H9 (cell line): Measurements from ENCODE around the gene CLDN12. TPM values are rescaled to one million over a fixed set of nuclear protein-coding genes. Genes with fewer than 3 reads are reported as not detected.
A peak's percentile ranks its signal among the peaks of the same experiment; 100 is the strongest.

Experiments used
- DNase-seq: peaks from one replicate; pipeline ENCODE4 v3.0.0-alpha.2; 2017
- H2AFZ ChIP-seq: one replicate; pipeline ENCODE4 v1.6.1; 2013; ENCODE audit warnings: mild to moderate bottlenecking, low read length, control low read depth, moderate library complexity
- H2AK5ac ChIP-seq: 2 replicates; pipeline ENCODE4 v1.6.1; 2013; ENCODE audit warnings: low read length, control low read depth, mixed read lengths; ENCODE audit not compliant: insufficient read length
- H2BK120ac ChIP-seq: one replicate; pipeline ENCODE4 v1.6.1; 2013; ENCODE audit warnings: low read depth, mild to moderate bottlenecking, low read length, control low read depth, inconsistent platforms; ENCODE audit not compliant: poor library complexity, severe bottlenecking
- H2BK12ac ChIP-seq: 2 replicates; pipeline ENCODE4 v1.6.1; 2013; ENCODE audit warnings: low read length, control low read depth, mixed read lengths, low read depth; ENCODE audit not compliant: insufficient read length
- H2BK15ac ChIP-seq: 2 replicates; pipeline ENCODE4 v1.6.1; 2013; ENCODE audit warnings: low read depth, low read length, control low read depth
- H2BK20ac ChIP-seq: one replicate; pipeline ENCODE4 v1.6.1; 2013; ENCODE audit warnings: low read depth, mild to moderate bottlenecking, low read length, control low read depth, inconsistent platforms; ENCODE audit not compliant: poor library complexity, severe bottlenecking
- H2BK5ac ChIP-seq: 2 replicates; pipeline ENCODE4 v1.6.1; 2013; ENCODE audit warnings: low read length, control low read depth, mixed read lengths; ENCODE audit not compliant: insufficient read length
- H3K14ac ChIP-seq: 2 replicates; pipeline ENCODE4 v1.6.1; 2013; ENCODE audit warnings: low read length, control low read depth; ENCODE audit not compliant: insufficient read depth
- H3K18ac ChIP-seq: 2 replicates; pipeline ENCODE4 v1.6.1; 2013; ENCODE audit warnings: low read depth, mild to moderate bottlenecking, mixed read lengths, low read length, control low read depth; ENCODE audit not compliant: insufficient read length
- H3K23ac ChIP-seq: 2 replicates; pipeline ENCODE4 v1.6.1; 2013; ENCODE audit warnings: low read length, control low read depth, mixed read lengths, low read depth; ENCODE audit not compliant: insufficient read length
- H3K23me2 ChIP-seq: 2 replicates; pipeline ENCODE4 v1.6.1; 2013; ENCODE audit warnings: low read depth, mild to moderate bottlenecking, mixed read lengths, low read length, control low read depth; ENCODE audit not compliant: insufficient read length, poor library complexity, severe bottlenecking
- H3K27ac ChIP-seq: 2 replicates; pipeline ENCODE4 v1.5.1; 2013; ENCODE audit warnings: low read length, control low read depth, mixed read lengths, low read depth; ENCODE audit not compliant: insufficient read length
- H3K27me3 ChIP-seq: 2 replicates; pipeline ENCODE4 v1.6.1; 2013; ENCODE audit warnings: low read length, control low read depth, inconsistent platforms; ENCODE audit not compliant: insufficient read depth
- H3K4ac ChIP-seq: 2 replicates; pipeline ENCODE4 v1.6.1; 2013; ENCODE audit warnings: low read depth, mild to moderate bottlenecking, control low read depth, inconsistent platforms, low read length, moderate library complexity
- H3K4me1 ChIP-seq: 2 replicates; pipeline ENCODE4 v1.6.1; 2013; ENCODE audit warnings: low read length, control low read depth, inconsistent platforms; ENCODE audit not compliant: insufficient read depth
- H3K4me2 ChIP-seq: 2 replicates; pipeline ENCODE4 v1.6.1; 2013; ENCODE audit warnings: low read length, control low read depth, mixed read lengths; ENCODE audit not compliant: insufficient read length, insufficient read depth
- H3K56ac ChIP-seq: 2 replicates; pipeline ENCODE4 v1.6.1; 2013; ENCODE audit warnings: low read depth, mild to moderate bottlenecking, mixed read lengths, low read length, control low read depth; ENCODE audit not compliant: insufficient read length
- H3K79me1 ChIP-seq: 2 replicates; pipeline ENCODE4 v1.6.1; 2013; ENCODE audit warnings: low read depth, mild to moderate bottlenecking, moderate library complexity, low read length, control low read depth, inconsistent platforms; ENCODE audit not compliant: insufficient read depth, poor library complexity, severe bottlenecking
- H3K79me2 ChIP-seq: 2 replicates; pipeline ENCODE4 v1.6.1; 2013; ENCODE audit warnings: low read length, control low read depth, inconsistent platforms; ENCODE audit not compliant: insufficient read depth
- H3K9ac ChIP-seq: 2 replicates; pipeline ENCODE4 v1.6.1; 2013; ENCODE audit warnings: low read length, control low read depth, mixed read lengths; ENCODE audit not compliant: insufficient read length; ENCODE audit errors: extremely low read depth
- H3K9me3 ChIP-seq: one replicate; pipeline ENCODE4 v1.6.1; 2013; ENCODE audit warnings: low read depth, low read length, inconsistent platforms; ENCODE audit not compliant: control insufficient read depth
- H3T11ph ChIP-seq: one replicate; pipeline ENCODE4 v1.6.1; 2013; ENCODE audit warnings: mild to moderate bottlenecking, low read length, control low read depth, inconsistent platforms
- H4K20me1 ChIP-seq: one replicate; pipeline ENCODE4 v1.6.1; 2013; ENCODE audit not compliant: control insufficient read depth, insufficient read length, insufficient read depth
- H4K5ac ChIP-seq: 2 replicates; pipeline ENCODE4 v1.6.1; 2013; ENCODE audit warnings: low read depth, mild to moderate bottlenecking, mixed read lengths, low read length, control low read depth; ENCODE audit not compliant: insufficient read length
- H4K8ac ChIP-seq: replicated peaks from 2 replicates; pipeline ENCODE4 v1.6.1; 2013; ENCODE audit warnings: low read length, control low read depth, mixed read lengths, low read depth; ENCODE audit not compliant: insufficient read length
- H4K91ac ChIP-seq: 2 replicates; pipeline ENCODE4 v1.6.1; 2013; ENCODE audit warnings: low read depth, mild to moderate bottlenecking, moderate library complexity, mixed read lengths, low read length, control low read depth; ENCODE audit not compliant: insufficient read length
- H3K27ac Mint-ChIP-seq, 3 experiments: 2 replicates in 2 of 3; 3 replicates in 1 of 3; pipeline ENCODE4 v1.8.0; 2020 to 2021; ENCODE audit warnings: mixed read lengths in 3 of 3, mild to moderate bottlenecking in 1 of 3, moderate library complexity in 1 of 3
- H3K27me3 Mint-ChIP-seq: 2 replicates; pipeline ENCODE4 v1.8.0; 2021; ENCODE audit warnings: low read depth, mild to moderate bottlenecking, moderate library complexity, mixed read lengths
- H3K36me3 Mint-ChIP-seq, 3 experiments: 2 replicates in 2 of 3; 3 replicates in 1 of 3; pipeline ENCODE4 v1.8.0; 2020 to 2021; ENCODE audit warnings: low read depth in 3 of 3, mixed read lengths in 3 of 3; ENCODE audit not compliant: insufficient read depth in 1 of 3
- H3K4me1 Mint-ChIP-seq, 2 experiments: 2 replicates each; pipeline ENCODE4 v1.8.0; 2020; ENCODE audit warnings: mixed read lengths in 2 of 2
- H3K4me3 Mint-ChIP-seq, 2 experiments: 2 replicates in 1 of 2; 3 replicates in 1 of 2; pipeline ENCODE4 v1.8.0; 2020 to 2021; ENCODE audit warnings: mild to moderate bottlenecking in 2 of 2, mixed read lengths in 2 of 2, moderate library complexity in 1 of 2
- H3K9me3 Mint-ChIP-seq, 2 experiments: 2 replicates in 1 of 2; 3 replicates in 1 of 2; pipeline ENCODE4 v1.8.0; 2020; ENCODE audit warnings: mild to moderate bottlenecking in 2 of 2, mixed read lengths in 2 of 2, moderate library complexity in 1 of 2
- CTCF ChIP-seq: fragments of 200-600 bp; sonication (generic); conservative IDR thresholded peaks from 3 replicates; pipeline ENCODE4 v1.8.0; 2021; ENCODE audit warnings: antibody characterized with exemption, mild to moderate bottlenecking
- WGBS: extraction: QIAGEN DNeasy Blood & Tissue Kit; methylation state at CpG from one replicate; pipeline ENCODE4 v1.1.7; 2013; ENCODE audit warnings: missing lambda C conversion rate, low lambda C conversion rate, mixed read lengths; ENCODE audit not compliant: insufficient read length; ENCODE audit errors: extremely low coverage; 5-methylcytosine and 5-hydroxymethylcytosine counted together
- total RNA-seq: library from RNA; stranded (reverse); gene quantifications from 2 replicates; pipeline ENCODE4 v1.2.1, GENCODE V29; 2021

CLDN12 gene
- total RNA-seq, 1 experiment from 2014 or later, result 40.1 TPM

- H3K4me1 ChIP-seq, result no peaks in the 10 kb centered on the region
- no peak overlapping the region for H3T11ph ChIP-seq
- no peak overlapping the region for H3K27ac ChIP-seq
- no peak overlapping the region for H2AFZ ChIP-seq
- no peak for TF ChIP-seq CTCF
- no peak overlapping the region for H3K4me2 ChIP-seq
- H2BK5ac ChIP-seq, result no peak overlapping the region
- H3K9me3 ChIP-seq, result peaks cover 9% of the 10 kb centered on the region
- no peak overlapping the region for H2BK120ac ChIP-seq
- no peak overlapping the region for H2BK20ac ChIP-seq
- 0 out of 2 replicates have a peak, but pooled peaks cover 1% of the 10 kb centered on the region for H3K27me3 Mint-ChIP-seq
- no peaks in the 10 kb centered on the region for H4K20me1 ChIP-seq
- no peak overlapping the region for H3K27ac Mint-ChIP-seq
- no peaks in the 10 kb centered on the region for H3K23me2 ChIP-seq
- no peak overlapping the region for H3K4ac ChIP-seq
- H3K4me3 Mint-ChIP-seq, result no peak overlapping the region
- peaks cover 3 to 17% (median 4%) of the 10 kb centered on the region in 3 experiments; a peak in 5 of 7 replicates for H3K36me3 Mint-ChIP-seq
- no peak overlapping the region for H4K8ac ChIP-seq
- no peak overlapping the region for H3K23ac ChIP-seq
- H3K79me2 ChIP-seq, result no peaks in the 10 kb centered on the region
- H3K18ac ChIP-seq, result no peak overlapping the region
- no peak overlapping the region for H4K5ac ChIP-seq
- no peak overlapping the region for H3K9ac ChIP-seq
- no peaks in the 10 kb centered on the region for H3K27me3 ChIP-seq
- H2AK5ac ChIP-seq, result no peak overlapping the region
- no peak overlapping the region for H2BK12ac ChIP-seq
- no peak overlapping the region for H3K56ac ChIP-seq
- peaks cover 0 to 8% of the 10 kb centered on the region in 2 experiments; a peak in 2 of 4 replicates for H3K4me1 Mint-ChIP-seq
- H3K79me1 ChIP-seq, result no peaks in the 10 kb centered on the region
- WGBS, result no CpG with 5 or more reads among the region's 3 CpGs
- peak; percentile 37 for DNase-seq
- no peak overlapping the region for H4K91ac ChIP-seq
- no peak overlapping the region for H3K14ac ChIP-seq
- peaks cover 22 to 28% of the 10 kb centered on the region in 2 experiments for H3K9me3 Mint-ChIP-seq
- no peak overlapping the region for H2BK15ac ChIP-seq
These were observed 30.0 kb downstream of the CLDN12 start for GRCh38 chr7:90433221-90433620.
